Adrenal gland (tissue), 12 donors: ENCODE results near the gene LRRC46. TPM values are rescaled to one million over a fixed set of nuclear protein-coding genes. Genes with fewer than 3 reads are reported as not detected.

Experiments
- DNase-seq, 7 donors: peaks; one replicate each; pipeline ENCODE4 v3.0.0-alpha.2; 2019 to 2020
- H3K27ac ChIP-seq, 5 donors: fragments of 200-600 bp; sonication (generic) in 4 of 5; 1 replicate in 3 of 5; 2 replicates in 2 of 5; pipeline versions ENCODE4 v1.5.1 to v1.8.0; 2016 to 2020; ENCODE audit warnings: mild to moderate bottlenecking in 1 of 5
- H3K27me3 ChIP-seq: fragments of 200-600 bp; 2 replicates; pipeline ENCODE4 v1.8.0; 2021
- H3K36me3 ChIP-seq, 2 donors: fragments of 200-600 bp; replicated peaks in 1 of 2; 1 replicate in 1 of 2; 2 replicates in 1 of 2; pipeline versions ENCODE4 v1.5.1 to v1.8.0; 2018 to 2022
- H3K4me1 ChIP-seq, 2 donors: fragments of 200-600 bp; replicated peaks in 1 of 2; 1 replicate in 1 of 2; 2 replicates in 1 of 2; pipeline versions ENCODE4 v1.5.1 to v1.8.0; 2018 to 2021
- H3K4me3 ChIP-seq, 4 donors: fragments of 200-600 bp; sonication (generic) in 3 of 4; one replicate each; pipeline ENCODE4 v1.5.1; 2016 to 2018
- H3K9me3 ChIP-seq, 3 donors: fragments of 200-600 bp; sonication (generic) in 1 of 3; replicated peaks in 1 of 3; 1 replicate in 2 of 3; 2 replicates in 1 of 3; pipeline versions ENCODE4 v1.5.1 to v1.8.0; 2016 to 2021
- CTCF ChIP-seq, 6 experiments: fragments of 450-650 bp in 4 of 6; fragments of 200-600 bp in 2 of 6; sonication (generic) in 1 of 6; IDR thresholded peaks; 1 replicate in 5 of 6; 2 replicates in 1 of 6; pipeline versions ENCODE4 v1.5.1 to v1.8.0; 2016 to 2021; ENCODE audit warnings: antibody characterized with exemption in 6 of 6, mild to moderate bottlenecking in 2 of 6, moderate library complexity in 1 of 6
- POLR2A ChIP-seq, 2 donors: fragments of 450-650 bp; IDR thresholded peaks; one replicate each; pipeline ENCODE4 v1.6.1; 2017; ENCODE audit warnings: antibody characterized with exemption in 2 of 2, mild to moderate bottlenecking in 2 of 2, moderate library complexity in 1 of 2
- WGBS, 4 donors: extraction: QIAGEN DNeasy Blood & Tissue Kit in 2 of 4; methylation state at CpG; one replicate each; pipeline versions ENCODE4 v1.1.5 to v1.1.7; 2013 to 2017; 5-methylcytosine and 5-hydroxymethylcytosine counted together
- intact Hi-C, 2 donors: fragments of 100-400 bp; cut with DNase I; formaldehyde crosslinking; loops; one replicate each; pipeline versions ENCODE4 v1.14.1 to v1.15.0; 2022 to 2023
- polyA plus RNA-seq, 3 donors: library from polyadenylated mRNA; stranded (reverse); fragments of 200-250 nt in 2 of 3; fragments of 350-450 nt in 1 of 3; fragmentation: Illumina TruSeq in 1 of 3; extraction: RNeasy Lipid Tissue Mini Kit (QIAGEN cat#74804) in 1 of 3; gene quantifications; one replicate each; pipeline ENCODE4 v1.2.3, GENCODE V29; 2013 to 2014
- total RNA-seq, 9 donors: library from RNA; depleted of rRNA in 4 of 9; stranded (reverse); fragments of >200 nt in 4 of 9; fragments of 120-200 nt in 1 of 9; fragmentation: NEBNext Ultra II Directional in 1 of 9; extraction: Animal tissue kit (Norgen Biotek cat#: 25700) in 1 of 9; gene quantifications; one replicate each; pipeline versions ENCODE4 v1.1.0 to v1.2.4, GENCODE V29; 2013 to 2023
- donor health status: healthy with polysubstance abuse.
- donor health status: Bipolar disorder and iron deficiency.
- donor health status: DM: yes; HTN: yes; CAD: no.
- donor health status: DM: no; HTN: no; CAD: no.
- donor health status: DM: no; HTN: no; CAD: no.
- donor health status: DM: yes; HTN: yes; CAD: no.

LRRC46 gene
- total and polyA plus RNA-seq, 12 donors: 0.11 to 2.3 (median 0.61) TPM; not detected in 3

GRCh38 chr17:47810200-47810821 is 21.2 kb upstream of the LRRC46 start:
- Histone ChIP-seq H3K27ac (peak overlapping the region in 1 of 5 donors; percentile 61), H3K4me3 (no peak overlapping the region), H3K36me3 (peaks cover 0 to 45% of the 10 kb centered on the region in 2 donors), H3K27me3 (peaks cover 1% of the 10 kb centered on the region), H3K9me3 (no peaks in the 10 kb centered on the region), H3K4me1 (peaks cover 0 to 6% of the 10 kb centered on the region in 2 donors)
- intact Hi-C loops: no loop called here
- peak in 6 of 7 donors; percentile 34 to 73 (median 66) for DNase-seq
- WGBS, 4 donors: 26 to 51% (median 43%) methylated on average over 9 to 10 of the region's 10 CpGs
- TF ChIP-seq POLR2A (IDR thresholded peaks at IDR 0.05): no peak
- TF ChIP-seq CTCF (IDR thresholded peaks at IDR 0.05): no peak

- no peaks in the 10 kb centered on the region for H3K9me3 ChIP-seq
- H3K36me3 ChIP-seq: peaks cover 0 to 51% of the 10 kb centered on the region in 2 donors
- no peaks in the 10 kb centered on the region for H3K27me3 ChIP-seq
- no peak for TF ChIP-seq CTCF (IDR thresholded peaks at IDR 0.05)
- TF ChIP-seq POLR2A (IDR thresholded peaks at IDR 0.05): no peak
- no peak overlapping the region for H3K4me3 ChIP-seq
- no peak overlapping the region for H3K27ac ChIP-seq
- intact Hi-C loops: no loop called here
- WGBS, 4 donors: 75 to 83% (median 82%) methylated on average over 9 of the region's 9 CpGs
- H3K4me1 ChIP-seq: peaks cover 0 to 6% of the 10 kb centered on the region in 2 donors
- peak in 2 of 7 donors; percentile 10 to 23 for DNase-seq
Measured at GRCh38 chr17:47810901-47811635, 20.4 kb upstream of the LRRC46 start.

- 73 to 91% (median 79%) methylated on average over 7 of the region's 7 CpGs for WGBS, 4 donors
- DNase-seq: no peak
- H3K9me3 ChIP-seq: no peaks in the 10 kb centered on the region
- peaks cover 0 to 56% of the 10 kb centered on the region in 2 donors for H3K36me3 ChIP-seq
- TF ChIP-seq CTCF (IDR thresholded peaks at IDR 0.05) (no peak), POLR2A (IDR thresholded peaks at IDR 0.05) (no peak)
- no peak overlapping the region for H3K4me3 ChIP-seq
- no peaks in the 10 kb centered on the region for H3K27me3 ChIP-seq
- intact Hi-C loops: no loop called here
- H3K27ac ChIP-seq: no peak overlapping the region
- H3K4me1 ChIP-seq: peaks cover 0 to 6% of the 10 kb centered on the region in 2 donors
Measured at GRCh38 chr17:47811709-47812108, 19.8 kb upstream of the LRRC46 start.

GRCh38 chr17:47812146-47812920 is 19.1 kb upstream of the LRRC46 start:
- peak in 3 of 7 donors; percentile 7 to 17 (median 8) for DNase-seq
- no peak overlapping the region for H3K4me3 ChIP-seq
- TF ChIP-seq POLR2A (IDR thresholded peaks at IDR 0.05): no peak
- no peak for TF ChIP-seq CTCF (IDR thresholded peaks at IDR 0.05)
- no peaks in the 10 kb centered on the region for H3K27me3 ChIP-seq
- H3K9me3 ChIP-seq: no peaks in the 10 kb centered on the region
- WGBS, 4 donors: 87 to 91% (median 90%) methylated on average over 15 to 18 of the region's 18 CpGs
- H3K36me3 ChIP-seq: peaks cover 0 to 54% of the 10 kb centered on the region in 2 donors
- H3K4me1 ChIP-seq: peaks cover 0 to 6% of the 10 kb centered on the region in 2 donors
- no peak overlapping the region for H3K27ac ChIP-seq
- intact Hi-C loops: no loop called here
